22Rv1 (cell line): ENCODE measurements around the gene ALG2.

Source experiments
- H3K27ac ChIP-seq: fragments of 450-650 bp; 2 replicates; pipeline ENCODE4 v1.5.1; 2017
- ZFX ChIP-seq: fragments of 450-650 bp; IDR thresholded peaks from 2 replicates; pipeline ENCODE4 v1.6.1; 2017; ENCODE audit warnings: antibody characterized with exemption, borderline replicate concordance
- TF ChIP-seq, protein P1 (sequence below): fragments of 450-650 bp; IDR thresholded peaks from 2 replicates; pipeline ENCODE4 v1.5.1; 2017; ENCODE audit warnings: mild to moderate bottlenecking

ALG2 gene

DNA sequence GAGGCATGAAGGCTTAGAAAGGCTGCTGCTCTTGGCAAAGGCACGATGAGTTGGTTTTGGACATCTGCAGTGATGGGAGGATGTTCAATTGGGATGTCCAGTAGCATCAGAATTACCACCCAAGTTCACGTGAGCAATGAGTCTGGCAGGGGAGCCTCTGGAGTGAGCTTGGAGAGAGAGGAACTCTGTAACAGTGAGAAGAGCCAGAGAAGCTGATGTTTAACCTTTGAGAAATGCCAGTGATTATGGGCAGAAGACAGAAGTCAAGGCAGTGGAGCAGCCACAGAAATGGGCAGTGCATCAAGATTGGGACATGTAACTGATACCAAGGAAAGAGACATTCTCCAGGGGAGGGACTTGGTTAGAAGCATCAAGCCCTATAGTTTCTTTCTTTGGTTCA lies 40.2 kb upstream of the ALG2 start:
- H3K27ac ChIP-seq: no peak overlapping the region
- TF ChIP-seq, protein P1, sequence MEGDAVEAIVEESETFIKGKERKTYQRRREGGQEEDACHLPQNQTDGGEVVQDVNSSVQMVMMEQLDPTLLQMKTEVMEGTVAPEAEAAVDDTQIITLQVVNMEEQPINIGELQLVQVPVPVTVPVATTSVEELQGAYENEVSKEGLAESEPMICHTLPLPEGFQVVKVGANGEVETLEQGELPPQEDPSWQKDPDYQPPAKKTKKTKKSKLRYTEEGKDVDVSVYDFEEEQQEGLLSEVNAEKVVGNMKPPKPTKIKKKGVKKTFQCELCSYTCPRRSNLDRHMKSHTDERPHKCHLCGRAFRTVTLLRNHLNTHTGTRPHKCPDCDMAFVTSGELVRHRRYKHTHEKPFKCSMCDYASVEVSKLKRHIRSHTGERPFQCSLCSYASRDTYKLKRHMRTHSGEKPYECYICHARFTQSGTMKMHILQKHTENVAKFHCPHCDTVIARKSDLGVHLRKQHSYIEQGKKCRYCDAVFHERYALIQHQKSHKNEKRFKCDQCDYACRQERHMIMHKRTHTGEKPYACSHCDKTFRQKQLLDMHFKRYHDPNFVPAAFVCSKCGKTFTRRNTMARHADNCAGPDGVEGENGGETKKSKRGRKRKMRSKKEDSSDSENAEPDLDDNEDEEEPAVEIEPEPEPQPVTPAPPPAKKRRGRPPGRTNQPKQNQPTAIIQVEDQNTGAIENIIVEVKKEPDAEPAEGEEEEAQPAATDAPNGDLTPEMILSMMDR: no peak

GRCh38 chr9:99259231-99259918 lies 37.6 kb upstream of the ALG2 start:
- H3K27ac ChIP-seq: no peak overlapping the region
- TF ChIP-seq, protein P1: no peak
- TF ChIP-seq ZFX: no peak

GRCh38 chr9:99257723-99258389 lies 36.1 kb upstream of the ALG2 start:
- H3K27ac ChIP-seq: no peak overlapping the region
- TF ChIP-seq, protein P1: no peak
- TF ChIP-seq ZFX: no peak

DNA sequence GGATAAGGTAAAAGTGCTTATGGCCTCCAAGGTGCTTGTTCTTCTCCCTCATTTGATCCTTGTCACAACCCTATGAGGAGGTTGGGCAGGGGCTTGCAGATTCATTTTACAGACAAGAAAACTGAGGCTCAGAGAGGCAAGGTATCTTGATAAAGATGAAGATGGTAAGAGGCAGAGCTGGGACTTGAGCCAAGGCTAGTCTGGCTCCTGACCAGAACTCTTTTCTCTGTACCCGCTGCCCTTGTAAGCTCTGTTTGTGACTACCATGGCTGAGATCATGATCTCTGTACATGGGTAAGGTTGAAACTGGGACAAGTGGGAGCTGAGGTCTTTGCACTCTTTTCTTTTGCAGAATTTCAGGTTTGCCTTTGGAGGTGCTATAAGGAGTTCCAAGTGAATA lies 33.9 kb upstream of the ALG2 start:
- H3K27ac ChIP-seq: no peak overlapping the region
- no peak for TF ChIP-seq ZFX
- TF ChIP-seq, protein P1: no peak

DNA sequence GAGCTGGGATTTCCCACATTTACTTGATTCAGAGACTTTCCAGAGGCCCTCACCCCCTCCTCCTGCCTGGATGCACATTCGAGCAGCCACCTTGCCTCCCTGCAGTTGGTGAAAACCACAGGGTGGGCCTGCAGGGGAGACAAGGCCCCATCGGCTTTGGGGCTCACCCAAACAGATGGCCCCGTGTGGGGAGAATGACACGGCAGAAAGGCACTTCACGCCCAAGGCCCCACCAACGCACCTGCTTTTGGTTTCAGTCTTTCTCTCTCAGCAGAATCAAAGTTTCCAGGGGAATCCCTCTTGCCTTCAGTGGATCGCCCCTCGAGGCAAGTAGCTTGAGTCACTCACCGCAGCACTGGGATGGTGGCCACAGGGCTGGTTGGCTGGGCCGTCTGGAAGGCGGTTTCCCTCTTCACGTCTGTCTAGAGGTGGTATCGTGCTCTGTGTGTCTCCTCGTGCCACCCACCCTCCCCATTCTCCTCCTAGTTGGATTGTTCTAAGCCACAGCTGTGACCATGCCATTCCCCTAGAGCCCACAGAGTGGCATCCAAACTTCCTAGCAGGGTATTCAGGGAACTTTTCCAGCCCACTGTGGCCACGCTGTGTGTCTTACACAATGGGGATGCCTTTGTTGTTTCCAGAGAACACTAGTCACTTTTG lies 32.2 kb upstream of the ALG2 start:
- H3K27ac ChIP-seq: no peak overlapping the region
- TF ChIP-seq ZFX: no peak
- TF ChIP-seq, protein P1: no peak

DNA sequence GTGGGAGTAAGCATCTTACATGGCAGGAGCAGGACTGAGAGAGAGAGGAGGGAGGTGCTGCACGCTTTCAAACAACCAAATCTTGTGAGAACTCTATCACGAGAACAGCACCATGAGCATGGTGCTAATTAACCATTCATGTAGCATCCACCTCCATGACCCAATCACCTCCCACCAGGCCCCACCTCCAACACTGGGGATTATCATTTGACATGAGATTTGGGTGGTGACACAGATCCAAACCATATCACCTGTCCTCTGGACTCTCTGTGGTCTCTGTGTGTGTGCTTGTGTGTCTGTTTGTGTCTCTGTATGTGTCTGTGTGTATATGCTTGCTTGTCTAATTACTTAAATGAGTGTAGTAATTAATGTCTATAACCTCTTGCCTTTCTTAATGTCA lies 31.4 kb upstream of the ALG2 start:
- no peak for TF ChIP-seq ZFX
- TF ChIP-seq, protein P1: no peak
- H3K27ac ChIP-seq: no peak overlapping the region

GRCh38 chr9:99251157-99251556 lies 29.4 kb upstream of the ALG2 start:
- H3K27ac ChIP-seq: no peak overlapping the region
- TF ChIP-seq ZFX: no peak
- TF ChIP-seq, protein P1: no peak
